ENCODE data around the gene UNC45A. TPM values are rescaled to one million over a fixed set of nuclear protein-coding genes. Genes with fewer than 3 reads are reported as not detected.
A peak's percentile ranks its signal among the peaks of the same experiment; 100 is the strongest.

UNC45A gene
- total and polyA plus RNA-seq, 3 donors from 2014 or later = 48.9 to 59.6 (median 56.9) TPM

- intact Hi-C loops (cut with DNase I; ENCODE audit: low total_unique reads) = no loop called here
These were observed 2.5 kb upstream of the UNC45A start for GRCh38 chr15:90932660-90932991.

GRCh38 chr15:90933301-90933700 lies 1.8 kb upstream of the UNC45A start:
- H3K9me3 ChIP-seq = no peaks in the 10 kb centered on the region
- TF ChIP-seq CTCF (IDR thresholded peaks at IDR 0.05) = no peak
- no peak for TF ChIP-seq POLR2A (IDR thresholded peaks at IDR 0.05)
- 75 to 85% methylated on average over 1 of the region's 1 CpG for WGBS, 2 donors
- no peak overlapping the region for H3K4me3 ChIP-seq
- peaks cover 41% of the 10 kb centered on the region for H3K4me1 ChIP-seq
- H3K36me3 ChIP-seq (ENCODE audit: low read depth, missing control alignments) = no peaks in the 10 kb centered on the region
- H3K27me3 ChIP-seq = no peaks in the 10 kb centered on the region
- intact Hi-C loops (cut with DNase I; ENCODE audit: low total_unique reads) = no loop called here
- no peak overlapping the region for H3K27ac ChIP-seq
- DNase-seq = no peak

More at GRCh38 chr15:90932660-90932991, 2.5 kb upstream of the UNC45A start:
- Histone ChIP-seq H3K4me3 (peak overlapping the region; percentile 66 to 79), H3K4me1 (peaks cover 41% of the 10 kb centered on the region), H3K36me3 (ENCODE audit: low read depth, missing control alignments) (no peaks in the 10 kb centered on the region), H3K9me3 (no peaks in the 10 kb centered on the region), H3K27me3 (no peaks in the 10 kb centered on the region), H3K27ac (peak overlapping the region; percentile 74 to 88)
- no peak for DNase-seq
- 9 to 14% methylated on average over 2 to 5 of the region's 5 CpGs for WGBS, 2 donors
- no peak for TF ChIP-seq POLR2A (IDR thresholded peaks at IDR 0.05)

- TF ChIP-seq POLR2A (IDR thresholded peaks at IDR 0.05) = no peak
- TF ChIP-seq CTCF (IDR thresholded peaks at IDR 0.05) = peak; percentile 56 to 81 (median 63)
- peak; percentile 89 for DNase-seq
- Histone ChIP-seq H3K27ac (peak overlapping the region; percentile 63 to 87), H3K27me3 (no peaks in the 10 kb centered on the region), H3K9me3 (no peaks in the 10 kb centered on the region), H3K36me3 (ENCODE audit: low read depth, missing control alignments) (no peaks in the 10 kb centered on the region), H3K4me1 (peaks cover 41% of the 10 kb centered on the region), H3K4me3 (peak overlapping the region; percentile 62 to 72)
- 1% methylated on average over 12 to 19 of the region's 19 CpGs for WGBS, 2 donors
- intact Hi-C loops (cut with DNase I; ENCODE audit: low total_unique reads) = no loop called here
These were observed 683 bp upstream of the UNC45A start for GRCh38 chr15:90934256-90934948.

- no peaks in the 10 kb centered on the region for H3K36me3 ChIP-seq (ENCODE audit: low read depth, missing control alignments)
These were observed 1.7 kb downstream of the UNC45A start for GRCh38 chr15:90936823-90937222.

GRCh38 chr15:90938261-90938660 lies 3.2 kb downstream of the UNC45A start:
- no peak for DNase-seq
- intact Hi-C loops (cut with DNase I; ENCODE audit: low total_unique reads) = no loop called here
- 91 to 94% methylated on average over 5 of the region's 5 CpGs for WGBS, 2 donors
- Histone ChIP-seq H3K9me3 (no peaks in the 10 kb centered on the region), H3K4me3 (no peak overlapping the region), H3K27me3 (no peaks in the 10 kb centered on the region), H3K4me1 (peaks cover 19% of the 10 kb centered on the region), H3K27ac (no peak overlapping the region), H3K36me3 (ENCODE audit: low read depth, missing control alignments) (no peaks in the 10 kb centered on the region)
- TF ChIP-seq CTCF (IDR thresholded peaks at IDR 0.05) (no peak), POLR2A (IDR thresholded peaks at IDR 0.05) (no peak)

More at GRCh38 chr15:90936823-90937222, 1.7 kb downstream of the UNC45A start:
- intact Hi-C loops (cut with DNase I; ENCODE audit: low total_unique reads) = no loop called here
- Histone ChIP-seq H3K27me3 (no peaks in the 10 kb centered on the region), H3K4me1 (peaks cover 26% of the 10 kb centered on the region), H3K27ac (no peak overlapping the region), H3K9me3 (no peaks in the 10 kb centered on the region), H3K4me3 (no peak overlapping the region)
- DNase-seq = no peak
- no peak for TF ChIP-seq POLR2A (IDR thresholded peaks at IDR 0.05)
- no peak for TF ChIP-seq CTCF (IDR thresholded peaks at IDR 0.05)
- WGBS, 2 donors = 72 to 89% methylated on average over 1 of the region's 1 CpG
